Hepatocyte (in vitro differentiated cells): Measurements from ENCODE around the gene TMEM239. TPM values are rescaled to one million over a fixed set of nuclear protein-coding genes. Genes with fewer than 3 reads are reported as not detected.

Experiments
- DNase-seq: peaks from one replicate; pipeline ENCODE4 v3.0.0-alpha.2; 2016; ENCODE audit warnings: low spot score
- H2AFZ ChIP-seq: fragments of 200-600 bp; sonication (generic); 2 replicates; pipeline ENCODE4 v1.6.0; 2016; ENCODE audit warnings: antibody characterized with exemption, mild to moderate bottlenecking
- H3K27ac ChIP-seq: fragments of 200-600 bp; sonication (generic); 2 replicates; pipeline ENCODE4 v1.5.1; 2016; ENCODE audit warnings: mild to moderate bottlenecking
- H3K27me3 ChIP-seq: fragments of 200-600 bp; sonication (generic); 2 replicates; pipeline ENCODE4 v1.6.1; 2016
- H3K36me3 ChIP-seq: fragments of 200-600 bp; sonication (generic); replicated peaks from 2 replicates; pipeline ENCODE4 v1.5.1; 2016; ENCODE audit warnings: low read depth; ENCODE audit not compliant: insufficient read depth
- H3K4me1 ChIP-seq: fragments of 200-600 bp; sonication (generic); 2 replicates; pipeline ENCODE4 v1.5.1; 2016; ENCODE audit warnings: mild to moderate bottlenecking, moderate library complexity; ENCODE audit not compliant: insufficient read depth
- H3K4me2 ChIP-seq: fragments of 200-600 bp; sonication (generic); 2 replicates; pipeline ENCODE4 v1.6.0; 2016
- H3K4me3 ChIP-seq: fragments of 200-600 bp; sonication (generic); 2 replicates; pipeline ENCODE4 v1.5.1; 2016; ENCODE audit warnings: mild to moderate bottlenecking
- H3K79me2 ChIP-seq: fragments of 200-600 bp; sonication (generic); 2 replicates; pipeline ENCODE4 v1.6.0; 2017; ENCODE audit warnings: mild to moderate bottlenecking
- H3K9me2 ChIP-seq: fragments of 200-600 bp; sonication (generic); replicated peaks from 2 replicates; pipeline ENCODE4 v1.6.0; 2017; ENCODE audit warnings: mild to moderate bottlenecking; ENCODE audit not compliant: insufficient read depth
- H3K9me3 ChIP-seq: fragments of 200-600 bp; sonication (generic); 2 replicates; pipeline ENCODE4 v1.5.1; 2016; ENCODE audit warnings: low read depth, mild to moderate bottlenecking
- H4K20me1 ChIP-seq: fragments of 200-600 bp; sonication (generic); 2 replicates; pipeline ENCODE4 v1.6.0; 2016; ENCODE audit warnings: mild to moderate bottlenecking; ENCODE audit not compliant: insufficient read depth, poor library complexity, severe bottlenecking
- EZH2 ChIP-seq: fragments of 200-600 bp; sonication (generic); IDR thresholded peaks from 2 replicates; pipeline ENCODE4 v1.6.1; 2016; ENCODE audit warnings: antibody characterized with exemption, mild to moderate bottlenecking, borderline replicate concordance
- EZH2phosphoT487 ChIP-seq: fragments of 200-600 bp; sonication (generic); IDR thresholded peaks from one replicate; pipeline ENCODE4 v1.6.1; 2018; ENCODE audit warnings: antibody characterized with exemption, mild to moderate bottlenecking, low read depth, moderate library complexity; ENCODE audit not compliant: unreplicated experiment, severe bottlenecking
- WGBS: methylation state at CpG from one replicate; pipeline ENCODE4 v1.1.6; 2016; ENCODE audit warnings: low lambda C conversion rate; ENCODE audit errors: missing lambda C conversion rate; 5-methylcytosine and 5-hydroxymethylcytosine counted together
- polyA plus RNA-seq: library from polyadenylated mRNA; unstranded; fragments of >200 nt; fragmentation: Nextera tagmentation; extraction: Ambion mirVana; gene quantifications from 2 replicates; pipeline ENCODE4 v1.2.1, GENCODE V29; 2016
- total RNA-seq: library from RNA; depleted of rRNA; stranded (reverse); fragments of >200 nt; gene quantifications from 2 replicates; pipeline ENCODE4 v1.2.3, GENCODE V29; 2014
- TF ChIP-seq, protein P1 (sequence below): fragments of 200-600 bp; sonication (generic); IDR thresholded peaks from 2 replicates; pipeline ENCODE4 v1.5.1; 2016; ENCODE audit warnings: antibody characterized with exemption, mild to moderate bottlenecking; ENCODE audit not compliant: poor library complexity

TMEM239 gene
- total and polyA plus RNA-seq, 2 experiments from 2014 or later = not detected

DNA sequence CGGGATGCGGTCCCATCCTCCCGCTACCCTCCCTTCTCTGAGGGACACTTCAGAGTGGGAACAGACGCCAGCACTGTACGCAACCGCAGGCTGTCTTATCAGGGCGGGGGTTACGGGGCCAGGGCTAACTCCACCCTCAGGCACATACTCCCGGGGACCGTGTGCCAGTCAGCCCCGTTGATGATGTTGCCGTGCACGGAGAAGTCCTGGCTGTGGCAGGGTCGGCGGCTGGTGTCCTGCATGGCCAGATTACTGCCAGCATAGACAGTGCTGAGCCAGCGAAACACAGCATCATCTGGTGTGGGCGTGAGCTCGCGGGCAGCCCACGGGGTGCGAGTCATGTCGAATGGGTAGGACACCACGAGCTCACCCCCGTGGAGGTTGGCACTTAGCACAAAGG, 20.7 kb upstream of the TMEM239 start:
- WGBS = 93% methylated on average over 24 of the region's 24 CpGs
- Histone ChIP-seq H3K27me3 (peaks cover 27% of the 10 kb centered on the region), H3K79me2 (no peaks in the 10 kb centered on the region), H2AFZ (no peak overlapping the region), H3K4me3 (no peak overlapping the region), H3K27ac (no peak overlapping the region), H4K20me1 (no peaks in the 10 kb centered on the region), H3K9me2 (no peaks in the 10 kb centered on the region), H3K4me2 (no peak overlapping the region), H3K36me3 (no peaks in the 10 kb centered on the region), H3K9me3 (no peaks in the 10 kb centered on the region), H3K4me1 (peaks cover 3% of the 10 kb centered on the region)
- TF ChIP-seq EZH2phosphoT487 (no peak), EZH2 (no peak)
- TF ChIP-seq, protein P1, sequence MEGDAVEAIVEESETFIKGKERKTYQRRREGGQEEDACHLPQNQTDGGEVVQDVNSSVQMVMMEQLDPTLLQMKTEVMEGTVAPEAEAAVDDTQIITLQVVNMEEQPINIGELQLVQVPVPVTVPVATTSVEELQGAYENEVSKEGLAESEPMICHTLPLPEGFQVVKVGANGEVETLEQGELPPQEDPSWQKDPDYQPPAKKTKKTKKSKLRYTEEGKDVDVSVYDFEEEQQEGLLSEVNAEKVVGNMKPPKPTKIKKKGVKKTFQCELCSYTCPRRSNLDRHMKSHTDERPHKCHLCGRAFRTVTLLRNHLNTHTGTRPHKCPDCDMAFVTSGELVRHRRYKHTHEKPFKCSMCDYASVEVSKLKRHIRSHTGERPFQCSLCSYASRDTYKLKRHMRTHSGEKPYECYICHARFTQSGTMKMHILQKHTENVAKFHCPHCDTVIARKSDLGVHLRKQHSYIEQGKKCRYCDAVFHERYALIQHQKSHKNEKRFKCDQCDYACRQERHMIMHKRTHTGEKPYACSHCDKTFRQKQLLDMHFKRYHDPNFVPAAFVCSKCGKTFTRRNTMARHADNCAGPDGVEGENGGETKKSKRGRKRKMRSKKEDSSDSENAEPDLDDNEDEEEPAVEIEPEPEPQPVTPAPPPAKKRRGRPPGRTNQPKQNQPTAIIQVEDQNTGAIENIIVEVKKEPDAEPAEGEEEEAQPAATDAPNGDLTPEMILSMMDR = no peak
- no peak for DNase-seq

DNA sequence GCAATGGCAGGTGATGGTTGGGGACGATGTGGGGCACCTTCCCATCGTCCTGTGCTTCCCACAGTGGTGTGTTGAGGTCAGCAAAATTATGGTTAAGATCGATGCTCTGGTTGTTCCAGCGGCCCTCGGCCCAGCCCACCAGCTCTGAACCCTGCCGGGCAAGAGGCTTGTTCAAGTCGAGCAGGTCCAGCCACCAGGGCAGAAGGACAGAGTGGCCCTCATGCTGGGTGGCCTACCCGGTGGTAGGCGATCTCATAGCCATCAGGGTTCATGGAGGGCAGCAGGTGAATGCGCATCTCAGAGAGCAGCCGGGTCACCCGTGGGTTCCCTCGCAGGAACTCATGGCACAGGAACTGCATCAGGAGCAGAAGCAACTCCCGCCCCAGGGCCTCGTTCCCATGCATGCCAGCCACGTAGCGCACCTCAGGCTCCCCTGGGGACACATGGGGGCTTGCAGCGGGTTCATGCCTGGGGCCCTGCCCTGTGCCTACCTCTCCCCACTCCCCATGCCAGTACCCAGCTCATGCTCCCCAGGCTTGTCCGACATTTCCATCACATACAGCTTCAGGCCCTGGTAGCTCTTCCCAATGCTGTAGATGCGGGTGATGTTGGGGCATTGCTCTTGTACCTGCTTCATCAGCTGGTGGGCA, 20.0 kb upstream of the TMEM239 start:
- Histone ChIP-seq H3K36me3 (no peaks in the 10 kb centered on the region), H3K9me3 (no peaks in the 10 kb centered on the region), H3K4me1 (peaks cover 3% of the 10 kb centered on the region), H3K4me3 (no peak overlapping the region), H3K27ac (no peak overlapping the region), H3K4me2 (no peak overlapping the region), H3K79me2 (no peaks in the 10 kb centered on the region), H3K9me2 (no peaks in the 10 kb centered on the region), H3K27me3 (peaks cover 27% of the 10 kb centered on the region), H2AFZ (no peak overlapping the region), H4K20me1 (no peaks in the 10 kb centered on the region)
- no peak for TF ChIP-seq EZH2
- TF ChIP-seq, protein P1 = no peak
- TF ChIP-seq EZH2phosphoT487 = no peak
- no peak for DNase-seq
- 93% methylated on average over 17 of the region's 20 CpGs for WGBS

GRCh38 chr20:2797136-2797983, 18.8 kb upstream of the TMEM239 start:
- 90% methylated on average over 16 of the region's 16 CpGs for WGBS
- no peaks in the 10 kb centered on the region for H4K20me1 ChIP-seq

More at GRCh38 chr20:2797136-2797983, 18.8 kb upstream of the TMEM239 start:
- Histone ChIP-seq H3K9me2 (no peaks in the 10 kb centered on the region), H2AFZ (no peak overlapping the region), H3K27ac (no peak overlapping the region), H3K36me3 (no peaks in the 10 kb centered on the region), H3K4me2 (no peak overlapping the region), H3K4me1 (peaks cover 3% of the 10 kb centered on the region), H3K27me3 (peaks cover 27% of the 10 kb centered on the region), H3K79me2 (no peaks in the 10 kb centered on the region), H3K9me3 (no peaks in the 10 kb centered on the region), H3K4me3 (no peak overlapping the region)
- no peak for DNase-seq
- TF ChIP-seq EZH2phosphoT487 (no peak), EZH2 (no peak)
- TF ChIP-seq, protein P1 = no peak
